PC-3 (cell line): ENCODE data around the gene CD99.

Experiments
- EZH2 ChIP-seq: fragments of 300-600 bp; sonication (generic); IDR thresholded peaks from one replicate; pipeline ENCODE4 v1.6.1; 2017; ENCODE audit warnings: antibody characterized with exemption, mild to moderate bottlenecking, low read length; ENCODE audit not compliant: unreplicated experiment
- EZH2phosphoT487 ChIP-seq: fragments of 300-600 bp; sonication (generic); IDR thresholded peaks from 2 replicates; pipeline ENCODE4 v1.6.1; 2018; ENCODE audit warnings: mild to moderate bottlenecking, antibody characterized with exemption, low read length, borderline replicate concordance

GRCh38 chrX:2711441-2711840, 20.3 kb downstream of the CD99 start:
- TF ChIP-seq EZH2: no peak
- TF ChIP-seq EZH2phosphoT487: no peak
